Bronchial epithelial cell (primary cell): ENCODE data around the gene TRAPPC2L. TPM values are rescaled to one million over a fixed set of nuclear protein-coding genes. Genes with fewer than 3 reads are reported as not detected.
"Not testable (repeated sequence)": the region's sequence is repeated elsewhere in the genome, so short reads cannot be mapped to it uniquely, and the experiment has no call there.

ENCODE experiments used
- DNase-seq: peaks from one replicate; pipeline ENCODE4 v3.0.0-alpha.2; 2010; ENCODE audit warnings: low read depth
- FAIRE-seq: peaks from 2 replicates; lab custom pipeline; 2011; peaks lifted over from hg19 to GRCh38; lab: Jason Lieb, UNC
- H3K27me3 ChIP-seq: 2 replicates; pipeline ENCODE4 v1.5.1; 2011; ENCODE audit warnings: low read length; ENCODE audit not compliant: control insufficient read depth, insufficient read depth
- H3K36me3 ChIP-seq: 2 replicates; pipeline ENCODE4 v1.5.1; 2011; ENCODE audit warnings: low read length; ENCODE audit not compliant: control insufficient read depth, insufficient read depth
- H3K4me3 ChIP-seq: 2 replicates; pipeline ENCODE4 v1.5.1; 2011; ENCODE audit warnings: mild to moderate bottlenecking, low read depth, low read length, control low read depth
- total RNA-seq: library from RNA; depleted of rRNA; stranded (reverse); fragments of >200 nt; gene quantifications from 2 replicates; pipeline ENCODE4 v1.2.1, GENCODE V29; 2014
- TF ChIP-seq, protein P1 (sequence below): IDR thresholded peaks from 2 replicates; pipeline ENCODE4 v1.5.1; 2011; ENCODE audit warnings: mild to moderate bottlenecking, moderate library complexity, low read length, control low read depth, inconsistent platforms; ENCODE audit not compliant: insufficient read depth, severe bottlenecking

TRAPPC2L gene
- total RNA-seq, 1 donor from 2014 or later: 65.0 TPM

DNA sequence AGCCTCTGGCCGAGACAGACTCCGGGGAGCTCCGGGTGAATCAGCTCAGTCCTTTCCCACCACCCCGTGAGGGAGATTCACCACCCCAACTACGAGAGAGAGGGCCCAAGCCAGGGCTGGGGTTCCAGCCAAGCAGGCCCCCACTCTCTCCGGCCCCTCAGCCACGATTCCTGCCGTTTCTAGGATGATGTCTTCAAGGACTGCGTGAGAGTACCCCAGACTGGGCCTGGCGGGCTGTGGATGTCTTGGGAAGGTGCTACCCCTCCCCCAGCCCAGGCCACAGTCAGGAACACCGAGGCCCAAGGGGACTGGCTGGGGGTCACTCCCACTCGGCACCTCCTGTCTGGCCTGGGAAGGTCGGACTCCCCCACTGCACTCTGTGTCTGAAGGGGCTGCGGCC, 31.1 kb downstream of the TRAPPC2L start:
- no peak for DNase-seq

DNA sequence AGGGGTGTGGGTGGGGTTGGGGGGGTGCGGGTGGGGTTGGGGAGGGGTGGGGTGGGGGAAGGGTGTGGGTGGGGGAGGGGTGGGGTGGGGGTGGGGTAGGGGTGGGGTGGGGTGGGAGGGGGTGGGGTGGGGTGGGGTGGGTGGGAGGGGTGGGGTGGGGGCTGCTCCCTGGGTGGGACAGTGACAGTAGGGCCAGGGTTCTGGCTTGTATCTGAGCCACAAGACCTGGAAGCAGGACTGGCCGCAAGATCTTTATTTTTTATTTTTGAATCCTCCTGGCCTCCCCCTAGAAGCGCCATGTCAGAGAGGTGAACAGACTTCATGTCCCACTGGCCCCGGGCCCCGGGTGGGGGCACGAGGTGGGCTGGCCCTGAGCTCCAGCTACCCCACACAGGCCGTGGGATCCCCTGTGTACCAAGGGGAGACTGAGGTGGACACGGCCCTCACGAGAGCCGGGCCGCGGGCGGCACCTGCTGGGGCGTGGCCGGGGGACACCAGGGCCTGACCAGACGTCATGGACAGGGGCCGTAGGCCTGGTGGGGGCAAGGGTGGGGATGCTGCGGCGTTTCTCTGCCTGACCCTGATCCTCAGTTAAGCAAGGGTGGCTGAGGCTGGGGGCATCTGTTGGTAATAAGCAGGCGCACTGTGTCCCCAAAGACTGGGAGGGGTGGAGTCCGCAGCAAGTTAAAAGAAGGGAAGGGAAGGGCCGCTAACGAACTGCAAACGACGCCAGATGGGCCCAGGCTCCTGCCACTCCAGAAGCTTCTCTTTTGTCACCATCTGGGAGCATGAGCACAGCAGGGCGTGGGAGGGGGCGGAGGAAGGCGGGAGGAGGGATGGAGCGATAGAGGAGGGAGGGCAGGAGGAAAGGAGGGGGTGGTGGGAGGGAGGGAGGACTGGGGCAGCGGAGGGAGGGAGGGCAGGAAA, 31.8 kb downstream of the TRAPPC2L start:
- FAIRE-seq: no peak
- Histone ChIP-seq H3K27me3 (no peaks in the 10 kb centered on the region), H3K4me3 (no peak overlapping the region), H3K36me3 (no peaks in the 10 kb centered on the region)
- TF ChIP-seq, protein P1, sequence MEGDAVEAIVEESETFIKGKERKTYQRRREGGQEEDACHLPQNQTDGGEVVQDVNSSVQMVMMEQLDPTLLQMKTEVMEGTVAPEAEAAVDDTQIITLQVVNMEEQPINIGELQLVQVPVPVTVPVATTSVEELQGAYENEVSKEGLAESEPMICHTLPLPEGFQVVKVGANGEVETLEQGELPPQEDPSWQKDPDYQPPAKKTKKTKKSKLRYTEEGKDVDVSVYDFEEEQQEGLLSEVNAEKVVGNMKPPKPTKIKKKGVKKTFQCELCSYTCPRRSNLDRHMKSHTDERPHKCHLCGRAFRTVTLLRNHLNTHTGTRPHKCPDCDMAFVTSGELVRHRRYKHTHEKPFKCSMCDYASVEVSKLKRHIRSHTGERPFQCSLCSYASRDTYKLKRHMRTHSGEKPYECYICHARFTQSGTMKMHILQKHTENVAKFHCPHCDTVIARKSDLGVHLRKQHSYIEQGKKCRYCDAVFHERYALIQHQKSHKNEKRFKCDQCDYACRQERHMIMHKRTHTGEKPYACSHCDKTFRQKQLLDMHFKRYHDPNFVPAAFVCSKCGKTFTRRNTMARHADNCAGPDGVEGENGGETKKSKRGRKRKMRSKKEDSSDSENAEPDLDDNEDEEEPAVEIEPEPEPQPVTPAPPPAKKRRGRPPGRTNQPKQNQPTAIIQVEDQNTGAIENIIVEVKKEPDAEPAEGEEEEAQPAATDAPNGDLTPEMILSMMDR: no peak
- DNase-seq: no peak

More for the DNA sequence above, 31.1 kb downstream of the TRAPPC2L start:
- TF ChIP-seq, protein P1: no peak
- Histone ChIP-seq H3K36me3 (no peaks in the 10 kb centered on the region), H3K4me3 (no peak overlapping the region), H3K27me3 (no peaks in the 10 kb centered on the region)
- FAIRE-seq: no peak

DNA sequence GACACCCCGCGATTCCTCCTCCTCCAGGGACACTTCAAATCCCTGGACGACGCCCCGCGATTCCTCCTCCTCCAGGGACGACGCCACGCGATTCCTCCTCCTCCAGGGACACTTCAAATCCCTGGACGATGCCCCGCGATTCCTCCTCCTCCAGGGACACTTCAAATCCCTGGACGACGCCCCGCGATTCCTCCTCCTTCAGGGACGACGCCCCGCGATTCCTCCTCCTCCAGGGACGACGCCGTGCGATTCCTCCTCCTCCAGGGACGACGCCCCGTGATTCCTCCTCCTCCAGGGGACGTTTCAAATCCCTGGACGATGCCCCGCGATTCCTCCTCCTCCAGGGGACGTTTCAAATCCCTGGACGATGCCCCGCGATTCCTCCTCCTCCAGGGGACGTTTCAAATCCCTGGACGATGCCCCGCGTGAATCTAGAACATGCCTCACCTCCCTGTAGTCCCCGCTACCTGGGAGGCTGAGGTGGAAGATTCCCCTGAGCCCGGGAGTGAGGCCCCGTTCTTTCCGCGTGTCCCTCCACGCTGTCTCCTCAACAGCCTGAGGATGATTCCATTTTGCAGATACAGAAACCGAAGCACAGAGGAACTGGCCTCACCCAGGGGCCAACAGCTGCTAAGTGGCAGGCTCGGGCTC, 32.9 kb downstream of the TRAPPC2L start:
- not testable (repeated sequence) for DNase-seq, H3K4me3 ChIP-seq, H3K27me3 ChIP-seq, H3K36me3 ChIP-seq
- peak; percentile 93 for FAIRE-seq

DNA sequence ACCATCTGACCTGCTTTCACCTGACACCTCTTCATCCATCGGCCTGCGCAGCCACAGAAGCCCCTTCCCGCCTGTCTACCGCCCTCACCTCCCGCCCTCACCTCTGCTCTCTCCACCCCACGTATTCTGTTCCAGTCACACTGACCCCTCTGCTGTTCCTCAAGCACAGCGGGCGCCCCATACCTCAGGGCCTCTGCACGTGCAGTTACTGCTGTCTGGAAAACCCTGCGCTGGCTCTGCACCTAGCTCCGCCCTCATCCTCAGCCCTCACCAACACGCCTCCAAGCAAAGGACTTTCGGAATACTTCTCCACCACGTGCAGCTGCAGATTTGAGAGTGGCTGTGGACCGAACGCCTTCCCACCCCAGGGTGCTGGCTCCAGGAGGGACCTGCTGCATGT, 34.2 kb downstream of the TRAPPC2L start:
- no peak overlapping the region for H3K4me3 ChIP-seq
- FAIRE-seq (no peak), DNase-seq (no peak)
- no peaks in the 10 kb centered on the region for H3K27me3 ChIP-seq
- TF ChIP-seq, protein P1: no peak
- H3K36me3 ChIP-seq: no peaks in the 10 kb centered on the region

DNA sequence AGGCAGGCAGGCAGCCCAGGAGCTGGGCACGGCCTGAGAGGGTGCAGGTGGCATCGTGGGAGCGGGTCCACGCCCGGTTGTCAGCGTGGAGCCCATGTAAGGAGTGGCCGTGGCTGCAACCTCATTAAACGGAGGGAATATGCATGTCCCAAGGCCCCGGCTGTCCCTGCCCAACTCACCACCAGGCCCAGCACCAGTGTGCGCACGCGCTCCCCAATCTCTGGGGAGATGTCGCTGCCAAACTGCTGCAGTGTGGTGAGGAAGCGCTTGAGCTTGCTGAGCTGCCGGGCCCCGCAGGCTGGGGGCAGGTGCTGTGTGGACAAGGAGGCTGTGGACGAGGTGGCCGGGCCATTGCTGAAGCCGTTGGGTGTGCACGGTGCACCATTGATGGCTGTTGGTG, 35.1 kb downstream of the TRAPPC2L start:
- Histone ChIP-seq H3K27me3 (no peaks in the 10 kb centered on the region), H3K4me3 (no peak overlapping the region), H3K36me3 (no peaks in the 10 kb centered on the region)
- no peak for FAIRE-seq
- TF ChIP-seq, protein P1: no peak
- no peak for DNase-seq
